Measurements from ENCODE around the gene CCDC191.

DNA sequence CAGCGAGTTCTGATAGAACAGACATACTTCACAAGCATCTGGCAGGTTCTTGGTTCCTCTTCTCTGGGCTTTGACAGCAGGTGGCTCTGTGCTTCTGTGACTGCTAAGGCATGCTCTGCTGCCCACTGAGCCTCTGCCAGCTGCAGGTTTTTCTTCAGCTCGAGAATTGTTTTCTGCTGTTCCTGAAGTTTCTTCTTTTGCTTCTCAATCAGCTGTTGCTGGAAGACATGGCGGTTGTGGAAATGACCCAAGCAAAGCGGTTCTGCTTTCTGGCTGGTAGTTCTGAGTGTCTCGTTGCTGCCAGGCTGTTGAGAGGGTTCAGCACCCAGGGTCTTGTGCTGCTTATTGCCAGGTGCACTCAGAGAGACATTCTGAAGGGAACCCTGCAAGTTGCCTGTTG is 50.8 kb downstream of the CCDC191 start:
- TF ChIP-seq POLR2AphosphoS5 (IDR thresholded peaks at IDR 0.05), result no peak
- TF ChIP-seq CTCF (IDR thresholded peaks at IDR 0.05), result no peak
